Activated T-helper 1 cell treated with anti-CD3 and anti-CD28 coated beads, Interleukin-12 subunit alpha, Interleukin-12 subunit beta, Interleukin-2, Interleukin-4 antibody, amounts not matched to agents 30 ng/mL and 10 ng/mL and 1 ng/mL, durations not matched to agents 14 hours and 24 hours and 36 hours (primary cell): Measurements from ENCODE around the gene MYBBP1A. TPM values are rescaled to one million over a fixed set of nuclear protein-coding genes. Genes with fewer than 3 reads are reported as not detected.

Source experiments
- DNase-seq: peaks from one replicate; pipeline ENCODE4 v3.0.0; 2021; ENCODE audit warnings: low spot score
- H3K27ac Mint-ChIP-seq: one replicate; pipeline ENCODE4 v1.8.0; 2021; ENCODE audit warnings: mild to moderate bottlenecking, mixed read lengths
- H3K27me3 Mint-ChIP-seq: one replicate; pipeline ENCODE4 v1.8.0; 2022; ENCODE audit warnings: mild to moderate bottlenecking, moderate library complexity, mixed read lengths; ENCODE audit not compliant: insufficient read depth
- H3K36me3 Mint-ChIP-seq: one replicate; pipeline ENCODE4 v1.8.0; 2021; ENCODE audit warnings: low read depth, mixed read lengths
- H3K4me1 Mint-ChIP-seq: one replicate; pipeline ENCODE4 v1.8.0; 2021; ENCODE audit warnings: low read depth, mixed read lengths
- H3K4me3 Mint-ChIP-seq: one replicate; pipeline ENCODE4 v1.8.0; 2021; ENCODE audit warnings: mild to moderate bottlenecking, moderate library complexity, mixed read lengths
- H3K9me3 Mint-ChIP-seq: one replicate; pipeline ENCODE4 v1.8.0; 2021; ENCODE audit warnings: mixed read lengths
- intact Hi-C: fragments of 100-400 bp; cut with micrococcal nuclease; formaldehyde crosslinking; loops from one replicate; pipeline ENCODE4 v1.15.1; 2024
- total RNA-seq: library from RNA; stranded (reverse); gene quantifications from 2 replicates; pipeline ENCODE4 v1.2.3, GENCODE V29; 2022

MYBBP1A gene
- total RNA-seq, 1 donor from 2014 or later, result 195 TPM

GRCh38 chr17:4498461-4499397, 56.5 kb downstream of the MYBBP1A start, which contains the start of gene SPNS2:
Gene SPNS2, plus strand, starts transcription at chr17:4498881. Its CDS starts 167 bp downstream, at chr17:4499048.
- Mint-ChIP-seq H3K4me3 (peak within 1 kb of the TSS; percentile 72), H3K9me3 (no peaks in the 10 kb centered on the region), H3K27me3 (peaks cover 47% of the 10 kb centered on the region), H3K36me3 (no peaks in the 10 kb centered on the region), H3K27ac (no peak within 1 kb of the TSS), H3K4me1 (peaks cover 8% of the 10 kb centered on the region)
- intact Hi-C loops, result loop anchor here (1.0 to 5.0 kb wide), 3 partner anchors 11 to 76 kb away; no protein-coding TSS in a partner anchor
- peak; percentile 61 for DNase-seq

GRCh38 chr17:4497101-4497824, 57.9 kb downstream of the MYBBP1A start:
- no peak for DNase-seq
- Mint-ChIP-seq H3K27me3 (peaks cover 35% of the 10 kb centered on the region), H3K4me3 (no peak overlapping the region), H3K36me3 (no peaks in the 10 kb centered on the region), H3K4me1 (peaks cover 13% of the 10 kb centered on the region), H3K27ac (no peak overlapping the region), H3K9me3 (no peaks in the 10 kb centered on the region)
- intact Hi-C loops, result loop anchor here (5.0 kb wide), 1 partner anchor 75 kb away; no protein-coding TSS in a partner anchor

GRCh38 chr17:4492721-4493561, 62.2 kb downstream of the MYBBP1A start:
- no peaks in the 10 kb centered on the region for H3K9me3 Mint-ChIP-seq
- peak; percentile 24 for DNase-seq
- no peak overlapping the region for H3K4me3 Mint-ChIP-seq
- no peaks in the 10 kb centered on the region for H3K36me3 Mint-ChIP-seq
- intact Hi-C loops, result no loop called here
- no peak overlapping the region for H3K27ac Mint-ChIP-seq
- peaks cover 7% of the 10 kb centered on the region for H3K4me1 Mint-ChIP-seq
- peaks cover 11% of the 10 kb centered on the region for H3K27me3 Mint-ChIP-seq

GRCh38 chr17:4490637-4491061, 64.5 kb downstream of the MYBBP1A start:
- no peaks in the 10 kb centered on the region for H3K27me3 Mint-ChIP-seq
- no peaks in the 10 kb centered on the region for H3K36me3 Mint-ChIP-seq
- H3K4me3 Mint-ChIP-seq, result no peak overlapping the region
- no peaks in the 10 kb centered on the region for H3K9me3 Mint-ChIP-seq
- intact Hi-C loops, result no loop called here
- peaks cover 19% of the 10 kb centered on the region for H3K4me1 Mint-ChIP-seq
- no peak for DNase-seq
- no peak overlapping the region for H3K27ac Mint-ChIP-seq

- intact Hi-C loops, result no loop called here
- Mint-ChIP-seq H3K4me1 (peaks cover 21% of the 10 kb centered on the region), H3K36me3 (no peaks in the 10 kb centered on the region), H3K27me3 (no peaks in the 10 kb centered on the region), H3K4me3 (no peak overlapping the region), H3K9me3 (no peaks in the 10 kb centered on the region), H3K27ac (no peak overlapping the region)
- DNase-seq, result no peak
Measured at GRCh38 chr17:4490109-4490591, 65.0 kb downstream of the MYBBP1A start.

GRCh38 chr17:4488989-4489595, 66.1 kb downstream of the MYBBP1A start:
- Mint-ChIP-seq H3K4me3 (no peak overlapping the region), H3K9me3 (no peaks in the 10 kb centered on the region), H3K36me3 (no peaks in the 10 kb centered on the region), H3K27ac (no peak overlapping the region), H3K4me1 (peaks cover 25% of the 10 kb centered on the region), H3K27me3 (no peaks in the 10 kb centered on the region)
- no peak for DNase-seq
- intact Hi-C loops, result no loop called here

Other genes with a start within 250 kb of the MYBBP1A start
- gene UBE2G1, start 188.7 kb downstream of the MYBBP1A start, total RNA-seq, result 80.3 and 87.3 TPM in 2 replicates
- gene SPNS3, start 121.4 kb downstream of the MYBBP1A start, total RNA-seq, result 1.1 and 1.7 TPM in 2 replicates
- 0.17 TPM in 1 of 2 replicates, not detected in the other for gene SPNS2, start 56.5 kb downstream of the MYBBP1A start, total RNA-seq
- not detected in 2 replicates for gene GGT6, start 5.2 kb upstream of the MYBBP1A start, total RNA-seq
- not detected in 2 replicates for gene SMTNL2, start 29.1 kb upstream of the MYBBP1A start, total RNA-seq
- gene ALOX15, start 86.3 kb upstream of the MYBBP1A start, total RNA-seq, result not detected in 2 replicates
- 130 and 145 TPM in 2 replicates for gene PELP1, start 148.8 kb upstream of the MYBBP1A start, total RNA-seq
- gene ARRB2, start 155.2 kb upstream of the MYBBP1A start, total RNA-seq, result 202 and 204 TPM in 2 replicates
- 21.9 and 23.7 TPM in 2 replicates for gene MED11, start 176.0 kb upstream of the MYBBP1A start, total RNA-seq
- gene ZMYND15, start 184.4 kb upstream of the MYBBP1A start, total RNA-seq, result 0.18 TPM in 1 of 2 replicates, not detected in the other
- 3.7 and 7.0 TPM in 2 replicates for gene CXCL16, start 184.5 kb upstream of the MYBBP1A start, total RNA-seq
- not detected in 2 replicates for gene TM4SF5, start 216.5 kb upstream of the MYBBP1A start, total RNA-seq
- gene VMO1, start 231.0 kb upstream of the MYBBP1A start, total RNA-seq, result not detected in 2 replicates
- gene GLTPD2, start 233.6 kb upstream of the MYBBP1A start, total RNA-seq, result not detected in 2 replicates
- 205 and 208 TPM in 2 replicates for gene PSMB6, start 240.8 kb upstream of the MYBBP1A start, total RNA-seq